GM18526 (cell line): ENCODE results near the gene YEATS2.

Source experiments
- POLR2A ChIP-seq: IDR thresholded peaks from 3 replicates; pipeline ENCODE4 v1.6.1; 2011; ENCODE audit not compliant: insufficient read length; ENCODE audit errors: extremely low read depth

YEATS2 gene

GRCh38 chr3:183699238-183699947, 1.8 kb downstream of the YEATS2 start:
- no peak for TF ChIP-seq POLR2A

GRCh38 chr3:183701744-183702143, 4.1 kb downstream of the YEATS2 start:
- no peak for TF ChIP-seq POLR2A

GRCh38 chr3:183710231-183710630, 12.6 kb downstream of the YEATS2 start:
- no peak for TF ChIP-seq POLR2A

- no peak for TF ChIP-seq POLR2A
Observed at GRCh38 chr3:183711516-183711915, 13.9 kb downstream of the YEATS2 start.

GRCh38 chr3:183714622-183715021, 17.0 kb downstream of the YEATS2 start:
- no peak for TF ChIP-seq POLR2A

GRCh38 chr3:183718012-183718411, 20.4 kb downstream of the YEATS2 start:
- TF ChIP-seq POLR2A: no peak

- no peak for TF ChIP-seq POLR2A
Observed at GRCh38 chr3:183725387-183725786, 27.8 kb downstream of the YEATS2 start.

- TF ChIP-seq POLR2A: no peak
Observed at GRCh38 chr3:183728204-183728603, 30.6 kb downstream of the YEATS2 start.

GRCh38 chr3:183730361-183730760, 32.8 kb downstream of the YEATS2 start:
- no peak for TF ChIP-seq POLR2A

GRCh38 chr3:183731611-183732010, 34.0 kb downstream of the YEATS2 start:
- TF ChIP-seq POLR2A: no peak

GRCh38 chr3:183733553-183733952, 36.0 kb downstream of the YEATS2 start:
- TF ChIP-seq POLR2A: no peak

GRCh38 chr3:183734750-183735494, 37.3 kb downstream of the YEATS2 start:
- no peak for TF ChIP-seq POLR2A

- no peak for TF ChIP-seq POLR2A
Observed at GRCh38 chr3:183737116-183737515, 39.5 kb downstream of the YEATS2 start.

GRCh38 chr3:183743231-183743630, 45.6 kb downstream of the YEATS2 start:
- no peak for TF ChIP-seq POLR2A

- TF ChIP-seq POLR2A: no peak
Observed at GRCh38 chr3:183745300-183746098, 47.9 kb downstream of the YEATS2 start.

- no peak for TF ChIP-seq POLR2A
Observed at GRCh38 chr3:183754052-183754451, 56.5 kb downstream of the YEATS2 start.
